Forelimb muscle (tissue), 1 donor: ENCODE data around the gene INTS7. TPM values are rescaled to one million over a fixed set of nuclear protein-coding genes. Genes with fewer than 3 reads are reported as not detected.

ENCODE experiments used
- DNase-seq: peaks from one replicate; pipeline ENCODE4 v3.0.0-alpha.2; 2013; ENCODE audit warnings: low read depth
- polyA plus RNA-seq: library from polyadenylated mRNA; unstranded; fragments of 120-200 nt; gene quantifications from one replicate; pipeline ENCODE4 v1.2.1, GENCODE V29; 2013; ENCODE audit not compliant: insufficient read length

The INTS7 gene, protein sequence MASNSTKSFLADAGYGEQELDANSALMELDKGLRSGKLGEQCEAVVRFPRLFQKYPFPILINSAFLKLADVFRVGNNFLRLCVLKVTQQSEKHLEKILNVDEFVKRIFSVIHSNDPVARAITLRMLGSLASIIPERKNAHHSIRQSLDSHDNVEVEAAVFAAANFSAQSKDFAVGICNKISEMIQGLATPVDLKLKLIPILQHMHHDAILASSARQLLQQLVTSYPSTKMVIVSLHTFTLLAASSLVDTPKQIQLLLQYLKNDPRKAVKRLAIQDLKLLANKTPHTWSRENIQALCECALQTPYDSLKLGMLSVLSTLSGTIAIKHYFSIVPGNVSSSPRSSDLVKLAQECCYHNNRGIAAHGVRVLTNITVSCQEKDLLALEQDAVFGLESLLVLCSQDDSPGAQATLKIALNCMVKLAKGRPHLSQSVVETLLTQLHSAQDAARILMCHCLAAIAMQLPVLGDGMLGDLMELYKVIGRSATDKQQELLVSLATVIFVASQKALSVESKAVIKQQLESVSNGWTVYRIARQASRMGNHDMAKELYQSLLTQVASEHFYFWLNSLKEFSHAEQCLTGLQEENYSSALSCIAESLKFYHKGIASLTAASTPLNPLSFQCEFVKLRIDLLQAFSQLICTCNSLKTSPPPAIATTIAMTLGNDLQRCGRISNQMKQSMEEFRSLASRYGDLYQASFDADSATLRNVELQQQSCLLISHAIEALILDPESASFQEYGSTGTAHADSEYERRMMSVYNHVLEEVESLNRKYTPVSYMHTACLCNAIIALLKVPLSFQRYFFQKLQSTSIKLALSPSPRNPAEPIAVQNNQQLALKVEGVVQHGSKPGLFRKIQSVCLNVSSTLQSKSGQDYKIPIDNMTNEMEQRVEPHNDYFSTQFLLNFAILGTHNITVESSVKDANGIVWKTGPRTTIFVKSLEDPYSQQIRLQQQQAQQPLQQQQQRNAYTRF
- 13.5 TPM for polyA plus RNA-seq

DNA sequence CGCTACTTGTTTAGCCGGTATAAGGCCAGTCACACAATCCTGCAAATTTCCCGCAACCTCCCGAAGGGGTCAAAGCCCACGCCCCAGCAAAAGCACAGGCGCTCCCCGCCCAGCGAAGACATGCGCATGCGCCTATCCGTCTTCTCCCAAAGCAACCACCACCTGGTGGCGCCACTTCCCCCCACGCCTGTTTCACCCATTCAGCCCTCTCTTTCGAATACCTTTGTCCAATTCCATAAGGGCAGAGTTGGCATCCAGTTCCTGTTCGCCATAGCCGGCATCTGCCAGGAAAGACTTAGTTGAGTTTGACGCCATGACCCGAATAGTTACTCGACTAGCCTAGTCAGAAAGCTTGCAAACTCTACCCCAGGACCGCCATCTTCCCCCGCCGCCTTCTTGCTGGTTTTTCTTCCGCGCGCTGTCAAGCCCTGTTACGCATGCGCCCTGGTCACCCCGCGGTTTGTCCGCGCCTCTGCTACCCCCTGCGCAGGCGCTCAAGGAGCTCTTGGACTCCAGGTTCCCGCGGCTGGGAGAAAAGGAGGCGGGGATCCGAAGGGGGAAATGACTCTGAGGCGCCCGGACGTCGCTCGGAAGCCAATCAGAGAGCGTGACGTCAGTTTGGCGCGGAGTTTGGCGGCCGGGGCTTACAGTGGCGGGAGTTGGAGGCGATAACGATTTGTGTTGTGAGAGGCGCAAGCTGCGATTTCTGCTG, at the start of gene INTS7, which contains the start of gene DTL:
Gene INTS7, minus strand, starts transcription at position 435 of the 712 bp plus-strand sequence. Its CDS starts 120 bp downstream, at position 315.
Gene DTL, plus strand, starts transcription at position 626 of the 712 bp plus-strand sequence. CDS start 143 bp downstream, outside the sequence.
- DNase-seq, result peak; percentile 97

DNA sequence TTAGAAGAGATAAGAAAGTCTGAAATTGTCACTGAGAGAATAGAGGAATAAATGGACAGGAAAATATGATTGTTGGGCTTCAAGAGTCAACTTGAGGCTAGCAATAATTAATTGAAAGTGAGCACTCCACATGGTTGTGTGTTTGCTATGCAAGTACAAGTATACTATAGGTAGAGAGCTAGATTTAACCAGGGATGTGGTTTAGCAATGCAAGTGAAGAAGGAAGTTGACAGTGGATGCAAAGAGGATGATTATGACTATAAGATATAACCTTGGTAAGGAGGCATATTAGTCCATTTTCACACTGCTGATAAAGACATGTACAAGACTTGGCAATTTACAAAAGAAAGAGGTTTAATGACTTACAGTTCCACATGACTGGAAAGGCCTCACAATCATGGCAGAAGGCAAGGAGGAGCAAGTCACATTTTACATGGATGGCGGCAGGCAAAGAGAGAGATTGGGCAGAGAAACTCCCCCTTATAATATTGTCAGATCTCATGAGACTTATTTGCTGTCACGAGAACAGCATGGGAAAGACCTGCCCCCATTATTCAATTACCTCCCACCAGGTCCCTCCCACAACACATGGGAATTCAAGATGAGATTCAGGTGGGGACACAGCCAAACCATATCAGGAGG, 47.5 kb upstream of the INTS7 start:
- DNase-seq, result no peak

DNA sequence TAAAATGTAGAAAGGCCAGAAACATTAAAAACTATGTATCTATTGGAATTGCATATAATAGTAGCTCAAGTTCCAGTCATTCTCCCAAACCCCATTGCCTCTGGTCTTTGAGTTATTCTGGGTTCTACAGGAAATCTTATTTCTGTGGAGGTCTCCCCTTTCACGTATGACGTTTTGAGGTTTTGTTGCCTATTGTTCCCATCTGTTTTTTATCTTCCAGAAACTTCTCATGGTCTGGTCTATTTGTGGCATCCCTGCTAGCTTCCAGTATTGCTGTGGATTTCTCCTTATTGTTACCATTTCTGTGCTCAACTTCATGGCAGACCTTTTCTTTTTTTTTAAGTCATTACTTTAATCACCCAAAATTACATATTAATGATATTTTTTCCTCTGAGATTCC, 43.5 kb upstream of the INTS7 start:
- no peak for DNase-seq

DNA sequence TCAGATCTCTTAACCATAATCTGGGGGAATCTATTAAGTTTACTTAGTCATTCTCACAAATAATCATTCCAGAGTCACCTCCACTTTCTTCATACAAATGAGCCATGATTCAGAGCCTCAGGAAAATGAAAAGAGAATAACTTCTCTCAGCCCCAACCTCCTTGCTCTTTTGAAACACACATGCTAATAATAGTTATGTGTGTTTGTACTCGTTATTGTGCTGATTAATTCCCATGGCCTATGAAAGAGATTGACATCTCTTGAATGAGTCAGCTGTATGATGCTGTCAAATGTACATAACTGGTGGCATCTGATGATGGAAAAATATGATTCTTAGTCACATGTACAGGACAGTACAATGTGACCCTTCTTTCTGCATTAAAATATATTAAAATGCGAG, 41.7 kb upstream of the INTS7 start:
- no peak for DNase-seq

DNA sequence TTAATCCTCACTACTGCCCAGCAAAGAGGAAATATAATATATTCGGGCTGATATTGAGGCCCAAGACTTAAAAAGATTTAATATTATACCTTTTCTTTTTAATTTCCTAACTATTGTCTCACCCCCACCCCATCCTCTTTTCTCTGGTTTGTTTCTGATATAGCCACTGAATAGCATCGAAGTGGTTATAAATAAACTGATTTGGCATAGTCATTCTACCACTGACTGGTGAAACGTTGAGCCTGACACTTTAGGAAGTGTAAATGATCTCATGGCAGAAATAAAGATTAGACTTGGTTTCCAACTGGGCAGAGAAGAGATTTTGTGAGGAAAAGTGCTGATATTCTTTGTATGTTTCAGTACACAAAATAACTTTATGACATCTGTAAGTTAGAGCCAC, 39.5 kb upstream of the INTS7 start:
- DNase-seq, result no peak

DNA sequence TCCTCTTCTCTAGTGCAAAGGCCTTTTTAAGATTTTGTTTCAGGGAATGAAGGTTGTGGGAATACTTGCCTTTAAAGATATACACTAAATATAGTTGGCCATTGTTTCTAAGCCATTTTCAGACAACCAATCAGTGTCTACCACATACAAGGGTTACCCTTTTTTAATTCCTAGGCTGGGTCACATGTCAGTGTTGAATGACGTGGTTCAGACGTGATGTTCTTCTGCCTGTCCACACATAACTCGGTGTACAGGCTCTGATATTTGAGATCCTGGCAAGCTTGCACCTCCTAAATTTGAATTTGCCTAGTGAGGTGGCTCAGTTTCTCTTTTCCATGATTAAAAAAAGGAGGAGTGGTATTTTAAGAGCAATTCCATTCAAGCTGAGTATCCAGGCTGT, 39.0 kb upstream of the INTS7 start:
- DNase-seq, result no peak

DNA sequence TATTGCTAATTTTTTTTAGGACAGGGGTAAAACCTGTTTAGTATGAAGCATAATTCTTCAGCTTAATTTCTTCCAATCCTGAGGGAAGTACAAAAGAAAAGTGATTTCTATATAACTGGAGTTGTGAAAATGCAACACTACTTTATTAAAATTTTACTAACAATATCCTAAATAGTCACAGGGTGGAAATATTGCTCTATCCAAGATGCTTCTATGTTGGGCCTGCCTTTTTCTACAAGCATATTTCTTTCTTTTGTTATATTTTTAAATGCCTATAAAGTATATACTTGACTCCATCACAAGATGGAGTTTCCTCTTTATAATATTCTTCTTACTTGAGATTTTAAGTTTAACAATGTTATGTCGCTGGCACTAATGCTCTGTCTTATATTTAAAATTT, 38.1 kb upstream of the INTS7 start:
- DNase-seq, result no peak

DNA sequence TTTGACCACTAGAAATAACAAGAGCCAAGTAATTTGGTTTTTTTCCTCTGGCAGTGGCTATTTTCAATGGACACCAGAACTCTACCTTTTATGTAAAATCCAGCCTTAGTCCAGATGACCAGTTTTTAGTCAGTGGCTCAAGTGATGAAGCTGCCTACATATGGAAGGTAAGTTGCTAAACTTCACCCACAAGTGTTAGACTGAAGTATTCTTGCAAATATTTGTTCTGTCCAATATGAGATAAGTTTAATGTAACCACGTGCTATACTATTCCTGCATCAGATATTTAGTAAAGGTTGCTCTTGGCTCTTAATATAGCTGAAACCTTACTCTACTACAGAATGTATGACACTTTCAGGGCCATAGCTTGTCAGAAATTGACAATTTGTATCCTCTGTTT, 36.7 kb upstream of the INTS7 start:
- no peak for DNase-seq

DNA sequence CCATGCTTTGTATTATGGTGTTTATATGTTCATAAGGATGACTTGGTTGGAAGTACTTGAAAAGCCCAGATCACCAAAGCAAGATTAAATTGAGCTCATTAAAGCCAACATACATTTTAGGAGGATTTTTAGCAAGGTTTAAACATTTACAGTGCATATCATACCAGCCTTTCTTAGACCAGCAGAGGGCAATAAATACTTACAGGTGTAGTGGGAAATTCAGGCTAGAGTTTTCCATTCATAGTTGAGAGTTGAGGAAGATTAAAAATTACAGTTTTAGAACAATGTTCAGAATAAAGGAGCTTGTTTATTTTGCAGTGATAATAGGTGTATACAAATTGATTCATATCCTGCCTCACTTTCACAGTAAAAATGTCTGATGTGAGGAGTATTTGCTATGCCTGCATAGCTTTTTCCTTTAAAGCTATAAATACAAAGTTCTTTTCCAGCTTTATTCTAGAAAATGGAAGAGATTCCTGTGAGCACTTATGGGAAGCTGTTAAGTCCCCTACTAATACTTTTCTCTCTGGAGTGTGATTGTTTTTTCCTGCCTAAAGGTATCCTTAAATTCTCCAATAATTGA, 35.5 kb upstream of the INTS7 start:
- DNase-seq, result peak; percentile 34

DNA sequence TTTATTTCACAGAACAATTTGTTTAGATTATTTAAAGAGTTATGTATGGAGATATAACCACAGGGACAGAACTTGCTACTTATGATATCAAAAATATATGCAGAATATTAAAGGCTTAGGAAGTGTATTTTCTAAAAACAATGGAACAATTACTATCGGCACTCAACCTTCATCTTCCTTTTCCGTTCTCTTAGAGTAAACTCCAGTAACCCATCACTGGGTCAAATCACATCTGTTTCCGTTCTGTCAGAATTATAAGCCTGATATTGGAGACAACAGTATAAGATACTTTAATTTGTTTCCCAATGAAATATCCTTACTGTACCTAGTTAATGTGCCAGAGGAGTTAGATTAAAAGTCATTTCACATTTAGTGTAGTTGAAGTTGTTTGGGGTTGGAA, 32.4 kb upstream of the INTS7 start:
- no peak for DNase-seq

DNA sequence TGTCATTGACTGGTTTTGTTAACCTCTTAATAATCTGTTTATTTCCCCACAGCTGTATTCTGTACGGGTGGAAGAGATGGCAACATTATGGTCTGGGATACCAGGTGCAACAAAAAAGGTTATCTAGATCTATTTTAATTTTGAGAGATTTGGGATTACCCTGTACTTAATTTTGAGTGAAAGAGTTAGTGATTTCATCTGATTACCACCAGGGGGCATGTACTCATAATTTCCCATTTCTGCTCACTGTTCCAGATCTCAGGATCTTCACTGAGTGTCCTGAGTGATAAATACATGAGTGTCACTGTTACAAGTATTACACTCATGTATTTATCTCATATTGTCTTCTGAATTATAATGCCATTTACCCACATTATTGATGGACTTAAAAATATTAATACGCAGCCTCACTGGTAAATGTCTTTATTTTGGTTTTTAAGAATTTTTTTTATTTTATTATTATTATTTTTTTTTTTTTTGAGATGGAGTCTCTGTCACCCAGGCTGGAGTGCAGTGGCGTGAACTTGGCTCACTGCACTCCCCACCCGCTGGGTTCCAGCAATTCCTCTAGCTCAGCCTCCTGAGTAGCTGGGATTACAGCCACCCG, 27.6 kb upstream of the INTS7 start:
- peak; percentile 20 for DNase-seq

DNA sequence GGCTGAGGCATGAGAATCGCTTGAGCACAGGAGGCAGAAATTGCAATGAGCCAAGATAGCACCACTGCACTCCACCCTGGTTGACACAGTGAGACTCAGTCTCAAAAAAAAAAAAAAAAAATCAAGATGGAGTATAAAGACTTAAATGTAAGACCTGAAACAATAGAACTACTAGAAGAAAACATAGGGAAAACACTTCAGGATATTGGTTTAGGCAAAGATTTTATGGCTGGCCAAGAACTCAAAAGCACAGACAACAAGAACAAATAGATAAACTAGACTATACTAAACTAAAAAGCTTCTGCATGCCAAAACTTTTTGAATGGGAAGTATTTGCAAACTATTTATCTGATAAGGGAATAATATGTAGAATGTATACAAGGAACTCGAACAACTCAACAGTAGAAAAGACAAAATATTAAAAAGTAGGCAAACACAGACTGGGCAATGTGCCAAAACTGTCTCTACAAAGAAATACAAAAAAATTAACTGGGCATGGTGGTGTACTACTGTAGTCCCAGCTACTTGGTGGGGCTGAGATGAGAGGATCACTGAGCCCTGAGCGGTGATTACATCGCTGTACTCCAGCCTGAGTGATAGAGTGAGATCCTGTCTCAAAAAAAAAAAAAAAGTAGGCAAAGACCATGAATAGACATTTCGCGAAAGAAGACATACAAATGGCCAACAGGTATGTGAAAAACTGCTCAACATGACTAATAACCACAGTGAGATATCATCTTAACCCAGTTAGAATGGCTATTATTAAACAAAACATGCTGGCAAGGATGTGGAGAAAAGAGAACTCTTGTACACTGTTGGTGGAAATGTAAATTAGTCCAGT, 25.5 kb upstream of the INTS7 start:
- no peak for DNase-seq

DNA sequence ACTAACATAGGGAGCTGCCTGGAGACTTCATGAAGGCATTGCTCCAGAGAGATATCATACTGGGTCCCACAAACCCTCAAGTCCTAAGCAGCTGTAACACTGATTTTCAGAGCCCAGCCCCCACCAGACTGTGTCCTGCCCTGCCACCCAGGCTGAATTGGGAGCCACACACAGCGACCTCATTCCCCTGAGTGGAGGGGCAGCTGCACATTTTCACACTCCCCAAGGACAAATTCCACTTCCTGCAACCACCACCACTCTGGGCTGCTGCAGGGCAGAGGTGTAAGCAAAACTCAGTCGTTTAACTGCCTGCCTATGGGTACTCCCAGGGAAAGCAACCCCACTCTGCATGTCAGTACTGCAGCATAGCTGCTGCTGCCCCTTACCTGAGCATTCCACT, 20.0 kb upstream of the INTS7 start:
- DNase-seq, result no peak

DNA sequence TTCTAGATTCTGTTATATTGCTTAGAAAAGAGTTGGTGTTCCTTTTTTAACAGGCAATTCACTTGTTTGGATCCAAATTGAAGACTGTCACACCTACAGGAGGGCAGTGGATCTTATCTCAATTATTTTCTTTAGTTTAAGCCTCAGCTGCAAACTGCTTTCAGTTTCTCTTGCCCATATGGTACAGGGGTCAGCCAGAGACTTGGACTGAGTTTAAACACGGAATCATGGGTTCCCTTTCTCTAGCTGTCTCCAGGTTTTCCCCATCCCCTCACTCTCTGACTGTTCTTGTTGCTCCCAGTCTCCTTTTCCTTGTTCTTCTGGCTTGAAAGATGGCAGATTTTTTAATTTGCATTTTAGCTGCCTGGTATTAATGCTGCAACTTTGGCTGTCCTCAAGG, 18.6 kb upstream of the INTS7 start:
- no peak for DNase-seq

DNA sequence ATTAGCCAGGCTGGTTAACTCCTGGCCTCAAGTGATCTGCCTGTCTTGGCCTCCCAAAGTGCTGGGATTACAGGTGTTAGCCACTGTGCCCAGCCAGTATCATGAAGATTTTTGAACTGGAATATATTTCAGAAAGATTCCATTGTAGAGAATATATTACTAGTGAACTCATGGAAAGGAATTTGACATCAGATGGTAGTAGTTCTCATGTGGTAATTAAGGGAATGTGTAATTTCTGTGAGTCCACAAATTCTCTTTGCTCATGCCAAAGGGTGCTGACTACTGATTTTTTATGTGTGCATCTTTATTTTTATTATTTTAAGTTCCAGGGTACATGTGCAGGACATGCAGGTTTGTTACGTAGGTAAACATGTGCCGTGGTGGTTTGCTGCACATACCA, 10.6 kb upstream of the INTS7 start:
- DNase-seq, result no peak

DNA sequence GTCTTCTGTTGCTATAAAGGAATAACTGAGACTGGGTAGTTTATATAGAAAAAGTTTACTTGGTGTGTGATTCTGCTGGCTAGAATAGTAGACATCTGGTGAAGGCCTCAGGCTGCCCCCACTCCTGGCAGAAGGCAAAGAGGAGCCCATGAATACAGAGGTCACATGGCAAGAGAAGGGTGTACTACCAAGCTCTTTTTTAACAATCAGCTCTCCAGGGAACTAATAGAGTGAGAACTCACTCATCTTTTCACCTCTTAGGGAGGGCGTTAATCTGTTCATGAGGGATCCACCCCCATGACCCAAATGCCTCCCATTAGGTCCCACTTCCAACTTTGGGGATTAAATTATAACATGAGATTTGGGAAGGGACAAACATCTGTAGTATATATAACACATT, 9.5 kb upstream of the INTS7 start:
- no peak for DNase-seq

DNA sequence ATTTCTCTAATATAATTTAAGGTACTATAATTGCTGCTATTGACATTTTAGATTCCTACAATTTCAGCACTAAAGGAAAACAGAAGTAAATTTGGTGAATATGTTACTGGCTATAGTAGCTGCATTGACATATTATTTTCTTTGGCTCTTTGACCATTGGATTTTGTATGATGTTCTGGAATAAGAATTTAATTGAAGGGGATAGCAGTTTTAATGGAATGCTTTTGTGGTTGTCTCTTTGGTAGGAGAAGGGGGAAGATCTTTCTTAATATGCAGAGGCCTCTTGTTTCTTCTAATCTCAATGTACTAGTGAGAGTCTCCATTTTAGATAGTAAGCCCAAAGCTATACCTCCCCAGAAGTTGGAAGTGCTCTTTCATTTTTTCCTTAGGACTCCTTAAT, 7.1 kb upstream of the INTS7 start:
- no peak for DNase-seq

DNA sequence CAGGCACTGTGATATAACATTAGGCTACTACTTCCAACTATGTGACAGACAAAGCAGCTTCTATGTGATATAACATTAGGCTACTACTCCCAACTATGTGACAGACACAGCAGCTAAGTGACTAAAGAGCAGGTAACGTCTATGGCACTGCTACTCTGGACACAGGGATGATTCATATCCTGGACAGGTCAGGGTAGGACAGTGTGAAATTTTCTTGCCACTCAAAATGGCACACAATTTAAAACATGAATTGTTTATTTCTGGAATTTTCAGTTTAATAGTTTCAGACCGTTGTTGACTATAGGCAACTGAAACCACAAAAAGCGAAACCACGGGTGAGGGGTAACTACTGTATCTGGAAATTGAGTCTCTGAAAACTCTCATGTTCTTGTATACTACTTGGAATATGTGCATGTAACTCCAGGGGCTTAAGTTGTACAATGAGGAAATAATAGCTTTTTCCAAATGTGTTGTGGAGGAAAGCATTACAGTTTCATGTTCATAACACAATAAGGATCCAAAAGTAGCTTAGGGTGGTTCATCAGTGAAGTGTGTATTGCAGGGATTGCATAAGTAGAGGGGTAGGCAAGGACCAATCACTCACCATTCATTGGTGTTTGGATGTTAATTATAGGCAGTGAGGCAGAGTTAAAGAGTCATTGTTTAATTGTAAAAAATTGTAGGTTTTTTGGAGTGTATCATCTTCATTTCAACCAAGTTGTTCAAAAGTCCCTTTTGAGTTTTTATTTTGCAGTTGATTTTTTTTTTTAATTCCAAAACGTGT, 5.5 kb upstream of the INTS7 start:
- DNase-seq, result no peak

DNA sequence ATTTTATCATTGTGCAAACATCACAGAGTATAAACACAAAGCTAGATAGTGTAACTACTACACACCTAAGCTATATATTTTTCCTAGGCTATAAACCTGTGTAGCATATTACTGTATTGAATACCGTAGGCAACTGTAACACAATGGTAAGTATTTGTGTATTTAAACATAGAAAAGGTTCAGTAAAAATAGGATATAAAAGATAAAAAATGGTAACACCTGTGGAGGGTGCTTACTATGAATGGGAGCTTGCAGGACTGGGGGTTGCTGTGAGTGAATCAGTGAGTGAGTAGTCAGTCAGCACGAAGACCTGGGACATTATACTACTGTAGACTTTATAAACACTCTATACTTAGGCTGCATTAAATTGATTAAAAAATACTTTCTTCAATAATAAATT, 4.3 kb upstream of the INTS7 start:
- DNase-seq, result no peak
